ENCODE data around the gene CENPX.

Gene CENPX

DNA sequence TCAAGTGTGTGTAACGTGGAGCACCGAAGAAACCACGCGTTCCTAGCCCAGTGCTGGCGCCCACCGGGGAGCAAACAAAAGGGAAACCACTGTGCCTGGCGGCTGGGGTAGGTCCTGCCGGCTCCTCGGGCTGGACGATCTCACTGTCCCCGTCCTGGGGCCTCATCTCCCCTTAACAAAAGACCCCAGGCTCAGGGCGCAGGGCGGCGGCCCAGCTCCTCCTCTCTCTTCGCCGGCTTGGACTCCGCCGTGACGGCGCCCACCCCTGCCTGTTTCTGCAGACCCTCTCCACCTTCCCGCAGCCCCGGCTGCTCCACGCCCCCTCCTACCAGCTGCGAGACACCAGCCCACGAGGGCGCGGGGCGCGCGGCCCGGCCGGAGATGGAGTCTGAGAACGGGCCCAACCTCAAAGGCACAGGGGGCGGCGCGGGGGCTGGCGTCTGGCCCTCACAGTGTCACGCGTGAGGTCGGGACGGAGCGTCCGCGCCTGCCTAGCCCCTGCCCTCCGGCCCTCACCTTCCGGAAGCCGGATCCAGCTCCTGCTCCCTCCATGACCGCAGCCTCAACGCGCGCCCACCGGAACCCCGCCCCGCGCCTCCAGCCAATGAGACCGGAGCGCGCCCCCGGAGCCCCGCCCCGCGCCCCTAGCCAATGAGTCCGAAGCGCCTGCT, at the start of gene CENPX:
TSS of gene CENPX (minus strand) at position 569 of the 671 bp plus-strand sequence. CDS start at position 552, 17 bp downstream.
- DNase-seq, result no peak

DNA sequence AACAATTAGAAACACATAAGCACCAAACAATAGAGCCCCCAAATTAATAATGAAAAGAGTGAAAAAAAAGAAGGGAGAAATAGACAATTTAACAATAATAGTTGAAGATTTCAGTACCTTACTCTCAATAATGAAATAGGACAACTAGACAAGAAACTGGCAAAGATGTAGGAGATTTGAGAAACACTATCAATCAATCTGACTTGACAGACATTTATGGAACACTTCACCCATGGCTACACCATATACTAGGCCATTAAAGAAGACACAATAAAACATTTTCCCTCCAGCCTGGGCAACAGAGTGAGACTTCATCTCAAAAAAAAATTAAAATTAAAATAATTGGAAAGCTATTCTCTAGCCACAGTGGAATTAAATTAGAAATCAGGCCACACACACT, 47.9 kb upstream of the CENPX start:
- no peak for DNase-seq

DNA sequence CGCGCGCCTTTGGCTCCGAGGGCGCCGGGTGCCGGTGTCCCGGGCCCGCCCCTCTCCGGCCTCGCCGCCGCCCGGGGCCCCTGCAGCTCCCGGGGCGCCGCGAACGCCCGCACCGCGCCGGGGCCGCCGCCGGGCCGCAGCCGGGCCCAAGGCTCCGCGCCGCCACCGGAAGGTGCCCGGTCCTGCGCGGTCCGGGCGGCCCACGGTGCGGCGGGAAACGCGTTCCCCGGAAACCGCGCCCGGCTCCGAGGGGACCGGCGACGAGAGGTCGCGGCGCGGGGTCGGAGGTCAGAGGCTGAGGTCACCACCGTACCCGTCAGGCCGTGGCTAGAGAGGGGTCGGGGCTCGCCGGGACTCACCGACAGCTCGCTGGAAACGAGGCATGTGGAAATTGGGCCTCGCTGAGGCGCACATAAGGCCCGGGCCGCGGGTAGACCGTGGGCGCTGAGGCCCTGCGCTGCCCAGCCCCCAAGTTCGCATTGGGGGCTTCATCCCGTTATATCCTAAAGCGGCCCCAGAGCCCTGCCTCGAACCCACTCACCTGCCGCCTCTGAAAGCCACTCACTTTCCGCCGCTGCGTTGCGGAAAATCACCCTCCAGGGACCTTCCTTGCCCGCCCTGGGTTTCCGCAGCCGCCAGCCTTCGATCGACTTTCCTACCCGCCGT, 43.1 kb upstream of the CENPX start, which contains the start of gene DUS1L:
TSS of gene DUS1L (minus strand) at position 167 of the 666 bp plus-strand sequence. CDS start 745 bp downstream, outside the sequence.
- no peak for DNase-seq

- no peak for DNase-seq
Measured at GRCh38 chr17:82065193-82065637, 42.5 kb upstream of the CENPX start.

GRCh38 chr17:82064433-82065192, 41.9 kb upstream of the CENPX start:
- DNase-seq, result no peak

DNA sequence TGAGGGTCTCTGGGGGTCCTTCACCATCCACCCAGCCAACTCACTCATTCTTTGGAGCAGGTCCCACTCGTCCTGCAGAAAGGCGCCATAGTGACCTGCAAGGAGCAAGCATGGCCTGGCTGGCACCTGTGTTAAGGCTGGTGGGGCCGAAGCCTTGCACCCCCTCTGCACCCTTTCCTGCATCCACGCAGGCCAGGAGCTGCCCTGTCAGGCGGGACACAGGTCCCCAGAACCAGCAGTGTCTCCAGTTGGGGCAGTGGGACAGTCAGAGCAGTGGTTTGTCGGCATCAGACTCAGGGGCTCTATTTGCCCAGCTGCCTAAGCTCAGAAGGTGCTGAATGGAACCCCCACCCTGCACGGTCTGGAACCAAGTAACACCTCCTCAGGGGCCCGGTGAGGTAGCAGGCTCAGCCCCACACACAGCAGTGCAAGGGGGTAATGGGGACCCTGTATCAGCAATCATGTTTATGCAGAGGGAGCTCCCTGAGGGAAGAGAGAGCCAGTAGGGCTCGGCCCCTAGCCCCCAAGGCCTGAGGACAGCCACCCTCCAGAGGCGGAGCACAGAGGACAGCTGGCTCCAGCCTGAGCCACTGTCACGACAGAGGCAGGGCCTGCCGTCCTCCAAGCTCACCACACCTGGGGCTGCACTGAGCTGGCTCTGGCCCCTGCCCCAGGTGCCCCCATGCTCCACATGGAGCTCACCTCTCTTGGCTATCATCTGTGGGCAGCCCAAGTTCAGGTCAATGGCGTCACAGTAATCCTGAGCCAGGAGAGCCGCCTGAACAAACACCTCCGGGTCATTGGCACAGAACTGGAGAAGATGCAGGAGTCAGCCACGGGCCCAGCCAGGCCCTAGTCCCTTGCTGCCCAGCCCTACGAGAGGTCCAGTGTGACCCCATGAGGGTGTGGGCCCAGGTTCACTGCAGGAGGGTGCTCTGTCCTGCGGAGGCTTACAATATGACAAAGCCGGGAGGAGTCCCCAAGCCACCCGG, 41.0 kb upstream of the CENPX start:
- no peak for DNase-seq

DNA sequence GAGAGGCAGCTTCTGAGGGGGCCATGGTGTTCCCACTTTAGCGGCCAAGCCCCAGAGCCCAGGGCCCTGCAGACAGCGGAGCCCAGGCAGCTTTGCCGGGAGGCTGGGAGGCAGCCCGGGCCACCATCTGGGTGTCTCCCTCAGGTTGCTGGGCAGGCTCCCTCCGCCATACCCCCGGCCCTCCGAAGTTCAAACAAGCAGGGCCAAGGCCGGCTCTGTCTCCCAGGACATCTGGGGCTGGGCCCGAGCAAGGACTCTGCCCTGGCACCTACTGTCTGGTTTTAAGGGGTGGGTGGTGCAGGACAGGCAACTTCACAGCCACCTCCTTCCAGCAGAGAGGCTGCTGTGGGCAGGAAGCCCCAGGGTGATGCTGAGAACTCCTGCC, 40.3 kb upstream of the CENPX start:
- no peak for DNase-seq

GRCh38 chr17:82062076-82062983, 39.7 kb upstream of the CENPX start:
- DNase-seq, result no peak

DNA sequence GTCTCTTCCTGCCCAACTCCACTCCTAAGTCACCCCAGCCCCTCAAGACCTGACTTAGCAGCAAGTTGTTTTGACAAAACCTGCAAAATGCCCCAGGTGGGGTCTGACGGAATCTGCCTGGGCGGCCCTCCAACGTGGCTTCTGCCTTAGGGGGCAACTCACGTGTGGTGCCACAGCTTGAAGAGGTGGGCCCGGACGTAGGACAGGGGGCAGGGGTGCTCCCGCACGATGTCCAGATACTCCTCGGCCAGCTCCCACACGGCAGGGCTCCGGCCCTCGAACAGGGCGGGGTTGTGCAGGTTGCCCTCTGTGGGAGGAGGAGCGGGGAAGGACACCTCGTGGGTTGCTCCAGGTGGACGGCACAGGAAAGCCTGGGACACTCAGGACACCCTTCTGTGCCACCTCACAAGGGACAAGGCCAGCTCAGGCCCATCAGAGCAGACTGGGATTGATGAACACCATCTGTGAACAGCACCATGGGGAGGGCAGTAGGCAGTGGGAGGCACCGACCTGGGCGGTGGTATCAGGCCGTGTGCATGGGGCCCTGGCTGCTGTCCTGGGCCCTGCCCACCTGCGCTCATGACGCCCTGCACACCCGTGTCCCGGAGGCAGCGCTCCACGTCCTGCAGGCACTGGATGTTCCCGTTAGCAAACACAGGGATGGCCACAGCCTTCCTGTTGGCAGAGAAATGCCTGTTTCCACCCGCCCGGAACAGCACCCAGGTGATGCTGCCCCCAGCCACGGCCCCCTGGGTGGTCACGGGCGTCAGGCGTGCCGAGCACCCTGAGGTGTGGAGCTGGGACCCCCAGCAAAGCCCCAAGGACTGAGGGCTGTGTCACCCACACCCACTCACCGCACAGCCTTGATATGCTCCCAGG, 38.6 kb upstream of the CENPX start:
- DNase-seq, result no peak

DNA sequence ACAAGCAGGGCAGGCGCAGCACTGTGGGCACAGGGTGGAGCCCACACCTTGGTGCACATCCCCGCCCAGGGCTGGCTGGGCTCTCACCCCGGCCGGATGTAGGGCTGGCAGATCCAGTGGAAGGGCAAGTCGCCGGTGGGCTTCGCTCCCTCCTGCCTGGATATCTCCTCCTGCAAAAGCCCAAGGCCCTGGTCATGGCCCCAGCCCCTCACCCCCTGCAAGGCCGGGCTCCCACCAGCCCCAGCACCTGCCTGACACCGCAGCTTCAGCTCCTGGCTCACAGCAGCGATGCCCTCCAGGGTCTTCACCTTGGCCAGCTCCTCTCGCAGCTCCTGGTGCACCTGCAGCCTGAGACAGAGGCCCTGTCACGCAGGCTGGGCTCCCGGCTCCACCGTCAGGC, 37.9 kb upstream of the CENPX start:
- no peak for DNase-seq

DNA sequence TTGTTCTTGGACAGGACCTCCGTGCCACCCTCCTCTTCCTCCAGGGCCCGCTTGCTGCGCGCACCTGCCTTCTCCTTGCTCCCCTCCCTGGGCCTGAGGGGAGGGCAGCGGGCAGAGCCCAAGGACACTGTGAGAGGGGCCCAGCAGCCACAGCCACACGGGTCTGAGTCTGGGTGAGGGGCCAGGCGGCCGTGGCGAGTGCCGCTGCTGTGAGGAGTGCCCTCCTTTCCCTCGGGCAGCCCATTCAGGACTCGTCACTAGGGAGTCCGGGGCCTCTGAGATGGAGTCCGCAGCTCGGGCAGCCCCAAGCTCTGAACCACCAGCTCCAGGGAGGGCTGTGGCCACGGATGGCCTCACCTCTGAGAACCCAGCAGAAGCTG, 37.3 kb upstream of the CENPX start:
- DNase-seq, result no peak

DNA sequence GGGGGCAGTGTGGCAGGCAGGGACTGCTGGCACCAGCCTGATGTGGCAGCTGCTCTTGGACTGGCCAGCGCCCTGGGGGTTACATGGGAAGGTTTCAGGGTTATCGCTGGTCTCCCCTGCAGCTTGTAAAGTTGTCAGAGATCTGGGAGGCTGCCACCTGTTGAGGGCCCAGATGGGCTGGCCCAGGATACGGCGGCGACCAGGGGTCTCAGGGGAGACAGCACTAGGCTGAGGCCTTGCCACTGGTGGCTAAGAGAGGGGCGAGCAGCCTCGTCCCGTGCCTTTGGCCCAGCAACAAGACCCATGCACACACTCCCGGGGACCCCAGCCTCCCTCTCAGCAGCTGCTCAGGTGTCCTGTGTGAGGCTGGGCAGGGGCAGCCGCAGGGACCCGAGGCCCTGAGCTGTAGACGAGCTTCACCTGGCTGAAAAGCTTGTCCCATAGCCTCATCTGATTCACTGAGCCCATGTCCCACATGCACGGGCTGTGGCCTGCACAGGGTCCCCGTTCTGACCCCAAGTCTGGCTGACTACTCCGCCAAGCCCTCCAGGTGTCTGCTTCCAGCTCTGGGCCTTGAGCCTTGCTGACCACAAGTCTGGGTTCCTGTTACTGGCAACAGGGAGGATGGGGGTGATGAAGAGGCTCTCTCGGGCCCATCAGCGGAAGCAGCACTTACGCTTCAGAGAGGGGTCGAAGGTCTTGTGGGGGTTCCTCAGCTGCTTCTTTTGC, 36.8 kb upstream of the CENPX start:
- no peak for DNase-seq

- DNase-seq, result no peak
Measured at GRCh38 chr17:82058855-82059249, 36.2 kb upstream of the CENPX start.

- no peak for DNase-seq
Measured at GRCh38 chr17:82058230-82058854, 35.7 kb upstream of the CENPX start.

DNA sequence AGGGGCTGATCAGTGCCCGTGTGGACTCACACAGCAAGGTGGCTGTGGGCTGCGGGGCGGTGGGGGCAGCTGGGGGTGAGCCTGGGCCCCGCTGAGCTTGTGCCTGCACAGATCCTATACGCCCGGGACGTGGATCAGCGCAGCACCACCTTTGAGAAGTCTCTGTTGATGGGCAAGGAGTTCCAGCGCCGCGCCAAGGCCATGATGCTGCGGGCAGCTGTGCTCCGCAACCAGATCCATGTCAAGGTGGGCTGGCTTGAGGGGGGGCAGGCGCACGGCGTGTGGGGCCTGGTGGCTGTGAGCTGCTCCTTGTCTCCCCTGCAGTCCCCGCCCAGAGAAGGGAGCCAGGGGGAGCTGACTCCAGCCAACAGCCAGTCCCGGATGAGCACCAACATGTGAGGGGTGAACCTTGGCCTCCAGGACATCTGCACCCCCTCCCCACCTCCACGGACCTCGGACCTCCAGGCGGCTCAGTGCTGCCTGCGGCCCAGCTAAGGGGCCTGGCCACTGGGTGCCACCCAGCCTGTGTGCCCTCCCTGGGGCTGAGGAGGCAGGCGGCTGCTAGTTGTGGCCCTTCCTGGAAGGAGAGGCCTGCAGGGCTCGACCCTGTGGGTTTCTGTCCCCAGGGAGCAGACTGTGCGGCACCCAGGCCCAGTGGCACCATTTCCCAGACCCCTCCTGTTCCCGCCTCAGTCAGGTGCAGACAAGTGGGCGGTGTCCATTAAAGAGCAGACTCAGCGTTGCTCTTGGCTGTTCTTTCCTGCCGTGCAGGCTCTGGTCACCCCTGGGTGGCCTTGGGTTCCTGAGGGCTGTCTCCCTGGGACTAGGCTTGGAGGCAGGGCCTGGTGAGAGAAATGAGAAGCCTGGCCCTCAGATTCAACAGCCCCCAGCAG, 34.3 kb upstream of the CENPX start:
- DNase-seq, result no peak

- DNase-seq, result no peak
Measured at GRCh38 chr17:82055965-82056728, 33.5 kb upstream of the CENPX start.
